ENCODE results near the gene SERPINB11.
"Not testable (repeated sequence)": the region's sequence is repeated elsewhere in the genome, so short reads cannot be mapped to it uniquely, and the experiment has no call there.

The SERPINB11 gene

GRCh38 chr18:63730773-63731172 is 28.0 kb downstream of the SERPINB11 start:
- no peak for DNase-seq

- no peak for DNase-seq
Observed at GRCh38 chr18:63731215-63731614, 28.5 kb downstream of the SERPINB11 start.

- DNase-seq: no peak
Observed at GRCh38 chr18:63736876-63737275, 34.1 kb downstream of the SERPINB11 start.

- no peak for DNase-seq
Observed at GRCh38 chr18:63741769-63742168, 39.0 kb downstream of the SERPINB11 start.

- no peak for DNase-seq
Observed at GRCh38 chr18:63747006-63747405, 44.2 kb downstream of the SERPINB11 start.

- DNase-seq: no peak
Observed at GRCh38 chr18:63749489-63749888, 46.7 kb downstream of the SERPINB11 start.

GRCh38 chr18:63752636-63753035 is 49.9 kb downstream of the SERPINB11 start:
- no peak for DNase-seq

- no peak for DNase-seq
Observed at GRCh38 chr18:63753676-63754075, 50.9 kb downstream of the SERPINB11 start.

GRCh38 chr18:63757541-63757940 is 54.8 kb downstream of the SERPINB11 start:
- no peak for DNase-seq

GRCh38 chr18:63758615-63759240 is 56.0 kb downstream of the SERPINB11 start:
- peak; percentile 52 for DNase-seq

GRCh38 chr18:63759786-63760185 is 57.0 kb downstream of the SERPINB11 start:
- not testable (repeated sequence) for DNase-seq

GRCh38 chr18:63762518-63762917 is 59.8 kb downstream of the SERPINB11 start:
- DNase-seq: no peak

GRCh38 chr18:63763831-63764600 is 61.3 kb downstream of the SERPINB11 start:
- DNase-seq: no peak

- no peak for DNase-seq
Observed at GRCh38 chr18:63765837-63766236, 63.1 kb downstream of the SERPINB11 start.
